Skin of body (tissue), 2 donors: ENCODE data around the gene SLC29A1. TPM values are rescaled to one million over a fixed set of nuclear protein-coding genes. Genes with fewer than 3 reads are reported as not detected.
"Not testable (repeated sequence)": the region's sequence is repeated elsewhere in the genome, so short reads cannot be mapped to it uniquely, and the experiment has no call there.

ENCODE experiments used
- DNase-seq: peaks from one replicate; lab custom pipeline; 2025; lab: John Stamatoyannopoulos, UW
- total RNA-seq: library from RNA; depleted of rRNA; stranded (reverse); fragments of >200 nt; gene quantifications from one replicate; pipeline ENCODE4 v1.2.3, GENCODE V29; 2014

Gene SLC29A1
- 21.3 TPM for total RNA-seq

DNA sequence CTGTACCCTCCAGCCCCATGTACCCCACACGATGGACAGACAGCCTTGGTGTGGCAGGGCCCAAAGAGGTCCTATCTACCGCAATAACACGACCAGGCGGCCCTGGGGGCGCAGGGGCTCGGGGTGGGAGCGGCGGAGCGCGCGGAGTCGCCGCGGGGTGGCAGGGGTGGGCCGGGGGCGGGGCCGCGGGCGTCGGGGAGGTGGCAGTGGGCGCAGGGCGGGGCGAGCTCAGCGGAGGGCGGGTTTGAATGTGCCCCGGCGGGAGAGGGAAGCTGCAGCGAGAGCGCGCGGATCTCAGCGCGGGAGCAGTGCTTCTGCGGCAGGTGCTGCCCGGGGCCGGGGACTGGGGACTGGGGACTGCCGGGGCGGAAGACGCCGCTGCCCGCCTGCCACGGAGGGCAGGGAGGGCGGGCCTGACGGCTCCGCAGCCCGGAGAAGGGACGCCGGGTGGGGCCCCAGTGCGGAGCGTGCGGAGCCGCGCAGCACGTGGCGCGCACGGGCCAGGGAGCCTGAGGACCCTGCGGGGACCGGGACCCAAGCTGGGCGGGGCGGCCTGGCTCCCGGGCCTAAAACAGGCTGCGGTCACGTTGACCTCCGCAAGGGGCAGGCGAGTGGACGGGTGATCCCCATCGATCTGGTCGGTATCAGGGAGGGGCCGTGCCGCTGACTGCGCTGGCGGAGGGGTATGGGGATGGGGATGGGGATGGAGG, at the start of gene SLC29A1:
Gene SLC29A1 (plus strand): TSS at position 277 of the 710 bp plus-strand sequence. CDS start 3,719 bp downstream, outside the sequence.
- peak; percentile 39 for DNase-seq

DNA sequence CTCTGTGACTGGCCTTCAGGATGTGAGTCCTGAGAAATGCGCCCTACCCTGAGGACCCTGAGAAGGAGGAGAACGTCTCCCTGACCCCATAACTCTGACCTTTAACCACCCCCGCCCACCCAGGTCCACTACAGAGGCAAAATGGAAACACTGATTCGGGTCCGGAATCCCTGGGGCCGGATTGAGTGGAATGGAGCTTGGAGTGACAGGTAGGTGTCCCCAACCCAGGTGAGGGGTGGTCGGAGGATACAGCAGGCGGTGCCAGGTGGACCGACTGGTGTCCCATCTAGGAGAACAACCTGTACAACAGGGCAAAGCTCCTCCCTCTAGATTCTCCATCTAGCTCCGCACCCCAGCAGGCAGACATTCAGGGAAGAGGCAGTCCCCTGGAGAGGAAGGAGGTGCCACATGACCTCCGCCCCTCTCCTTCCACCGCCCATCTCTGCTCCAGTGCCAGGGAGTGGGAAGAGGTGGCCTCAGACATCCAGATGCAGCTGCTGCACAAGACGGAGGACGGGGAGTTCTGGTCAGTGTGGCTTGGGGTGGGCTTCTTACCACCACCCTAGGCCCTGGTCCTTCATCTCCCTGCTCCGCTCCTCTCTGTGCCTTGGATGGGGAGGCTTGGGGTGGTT, 47.1 kb upstream of the SLC29A1 start:
- no peak for DNase-seq

DNA sequence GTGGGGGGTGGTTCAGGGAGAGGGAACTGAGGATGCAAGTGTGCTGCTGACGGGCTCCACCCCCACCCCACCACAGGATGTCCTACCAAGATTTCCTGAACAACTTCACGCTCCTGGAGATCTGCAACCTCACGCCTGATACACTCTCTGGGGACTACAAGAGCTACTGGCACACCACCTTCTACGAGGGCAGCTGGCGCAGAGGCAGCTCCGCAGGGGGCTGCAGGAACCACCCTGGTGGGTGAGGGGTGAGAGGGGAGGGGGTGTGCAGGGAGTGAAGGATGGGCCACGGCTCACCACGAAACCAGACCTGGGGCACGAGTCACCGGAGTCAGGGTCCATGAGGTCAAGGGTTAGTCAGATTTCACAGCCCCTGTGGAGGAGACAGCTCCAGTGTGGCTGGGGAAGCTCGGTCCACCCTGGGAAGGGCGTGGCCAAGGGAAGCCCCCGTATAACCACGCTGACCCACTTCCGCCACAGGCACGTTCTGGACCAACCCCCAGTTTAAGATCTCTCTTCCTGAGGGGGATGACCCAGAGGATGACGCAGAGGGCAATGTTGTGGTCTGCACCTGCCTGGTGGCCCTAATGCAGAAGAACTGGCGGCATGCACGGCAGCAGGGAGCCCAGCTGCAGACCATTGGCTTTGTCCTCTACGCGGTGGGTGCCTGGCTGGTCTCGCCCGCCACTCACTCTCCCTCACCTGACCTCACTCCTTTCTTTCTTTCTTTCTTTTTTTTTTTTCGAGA, 46.5 kb upstream of the SLC29A1 start:
- DNase-seq, result no peak

DNA sequence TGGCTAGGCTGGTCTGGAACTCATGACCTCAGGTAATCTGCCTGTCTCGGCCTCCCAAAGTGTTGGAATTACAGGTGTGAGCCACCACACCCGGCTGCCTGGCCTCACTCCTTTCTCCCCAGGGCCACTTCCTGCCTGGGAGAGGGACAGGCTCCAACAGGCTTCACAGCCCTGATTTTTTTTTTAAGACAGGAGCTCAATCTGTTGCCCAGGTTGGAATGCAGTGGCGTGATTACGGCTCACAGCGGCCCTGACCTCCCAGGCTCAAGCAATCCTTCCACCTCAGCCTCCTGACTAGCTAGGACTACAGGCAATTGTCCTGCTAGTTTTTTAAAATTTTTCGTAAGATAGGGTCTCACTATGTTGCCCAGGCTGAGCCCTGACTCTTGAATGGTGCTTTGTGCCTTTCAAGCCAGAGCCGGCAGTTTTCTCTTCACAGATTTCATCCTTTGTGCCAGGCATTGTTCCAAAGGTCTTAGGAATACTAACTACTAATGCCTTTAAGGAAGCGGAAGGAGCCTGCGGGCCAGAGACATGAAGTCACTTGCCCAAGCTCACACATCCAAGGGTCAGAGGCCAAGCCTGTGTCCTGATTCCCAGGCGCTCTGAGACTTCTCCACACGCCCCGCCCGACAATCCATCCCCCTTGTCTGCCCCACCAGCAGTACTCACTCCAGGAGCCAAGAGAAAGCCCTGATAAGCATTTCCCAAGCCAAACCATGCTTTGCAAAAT, 45.5 kb upstream of the SLC29A1 start:
- no peak for DNase-seq

DNA sequence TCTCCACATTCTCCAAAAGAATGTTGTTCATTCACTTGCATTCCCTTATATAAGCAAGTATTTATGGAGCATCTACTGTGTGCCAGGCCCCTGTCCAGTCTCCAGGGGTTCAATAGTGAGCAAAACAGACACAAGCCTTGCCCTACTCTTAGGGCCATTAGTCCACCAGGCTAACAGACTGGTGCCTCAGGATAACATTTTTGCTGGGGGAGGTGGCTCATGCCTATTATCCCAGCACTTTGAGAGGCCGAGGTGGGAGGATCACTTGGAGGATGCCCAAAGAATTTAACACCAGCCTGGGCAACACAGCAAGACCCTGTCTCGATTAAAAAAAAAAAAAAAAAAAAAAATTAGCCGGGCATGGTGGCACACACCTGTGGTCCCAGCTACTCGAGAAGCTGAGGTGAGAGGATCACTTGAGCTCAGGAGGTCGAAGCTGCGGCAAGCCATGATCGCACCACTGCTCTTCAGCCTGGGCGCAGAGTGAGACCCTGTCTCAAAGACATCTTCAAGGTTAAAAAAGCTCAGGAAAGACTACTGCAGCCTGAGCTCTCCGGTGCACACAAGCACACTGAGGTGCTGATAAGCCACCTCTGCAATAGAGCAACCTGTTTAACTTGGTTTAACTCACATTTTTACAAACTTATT, 44.8 kb upstream of the SLC29A1 start:
- DNase-seq, result no peak

DNA sequence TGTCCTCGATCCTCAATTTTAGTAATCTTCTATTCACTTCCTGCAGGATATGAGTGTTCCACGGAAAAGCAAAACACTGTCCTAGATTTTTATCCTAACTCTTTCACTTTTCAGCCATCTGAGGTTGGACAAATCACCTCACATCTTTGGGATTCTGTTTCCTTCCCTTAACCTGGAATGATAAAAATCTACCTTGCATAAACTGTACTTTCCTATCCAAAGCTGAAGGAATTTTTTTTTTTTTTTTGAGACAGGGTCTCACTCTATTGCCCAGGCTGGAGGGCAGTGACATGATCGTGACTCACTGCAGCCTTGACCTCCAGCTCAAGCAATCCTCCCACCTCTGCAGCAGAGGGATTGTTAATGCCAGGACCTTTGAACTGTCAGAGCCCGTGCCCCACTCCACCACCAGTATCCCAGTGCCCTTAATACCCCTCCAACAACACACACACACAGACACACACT, 44.3 kb upstream of the SLC29A1 start:
- DNase-seq, result no peak

DNA sequence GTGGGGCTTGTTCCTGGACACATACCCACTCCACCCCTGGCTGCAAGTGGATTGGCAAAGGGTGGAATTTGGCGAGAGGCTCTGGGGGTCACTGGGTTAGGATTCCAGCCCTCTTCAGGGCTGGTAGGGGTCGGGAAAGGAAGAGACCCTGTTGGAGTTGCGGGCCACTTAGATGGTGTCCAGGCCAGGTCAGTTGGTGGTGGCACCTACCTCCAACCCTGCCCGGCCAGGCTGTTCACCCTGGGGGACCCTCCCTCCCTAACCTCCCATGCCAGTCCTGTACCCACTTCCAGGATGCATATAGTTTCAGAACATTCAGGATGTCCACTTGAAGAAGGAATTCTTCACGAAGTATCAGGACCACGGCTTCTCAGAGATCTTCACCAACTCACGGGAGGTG, 43.7 kb upstream of the SLC29A1 start:
- no peak for DNase-seq

DNA sequence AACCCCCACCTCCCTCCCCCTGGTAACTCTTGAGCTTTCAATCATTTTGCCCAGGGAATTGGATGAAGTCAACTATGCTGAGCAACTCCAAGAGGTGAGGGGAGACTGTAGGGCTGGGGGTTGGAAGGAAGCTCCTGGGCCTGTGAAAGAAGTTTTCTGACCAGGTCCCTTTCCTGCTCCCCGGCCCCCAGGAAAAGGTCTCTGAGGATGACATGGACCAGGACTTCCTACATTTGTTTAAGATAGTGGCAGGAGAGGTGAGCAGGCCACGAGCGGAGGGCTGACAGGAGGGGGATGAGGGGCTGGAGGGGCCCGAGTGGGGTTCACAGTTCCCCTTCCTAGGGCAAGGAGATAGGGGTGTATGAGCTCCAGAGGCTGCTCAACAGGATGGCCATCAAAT, 43.0 kb upstream of the SLC29A1 start:
- DNase-seq, result no peak

DNA sequence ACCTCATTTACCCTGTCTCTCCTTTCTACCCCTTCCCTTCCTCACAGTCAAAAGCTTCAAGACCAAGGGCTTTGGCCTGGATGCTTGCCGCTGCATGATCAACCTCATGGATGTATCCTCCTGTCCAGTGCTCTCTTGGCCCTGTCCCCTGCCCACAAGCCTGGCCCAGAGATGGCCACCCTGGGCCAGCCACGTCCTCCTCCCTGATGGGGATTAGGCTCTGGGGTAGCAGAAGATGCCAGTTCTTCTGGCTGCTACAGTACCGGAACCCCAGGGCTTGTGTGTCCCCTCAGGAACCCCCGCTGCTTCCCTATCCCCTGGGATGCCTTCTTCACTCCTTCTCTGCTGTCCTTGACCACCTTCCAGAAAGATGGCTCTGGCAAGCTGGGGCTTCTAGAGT, 42.5 kb upstream of the SLC29A1 start:
- no peak for DNase-seq

DNA sequence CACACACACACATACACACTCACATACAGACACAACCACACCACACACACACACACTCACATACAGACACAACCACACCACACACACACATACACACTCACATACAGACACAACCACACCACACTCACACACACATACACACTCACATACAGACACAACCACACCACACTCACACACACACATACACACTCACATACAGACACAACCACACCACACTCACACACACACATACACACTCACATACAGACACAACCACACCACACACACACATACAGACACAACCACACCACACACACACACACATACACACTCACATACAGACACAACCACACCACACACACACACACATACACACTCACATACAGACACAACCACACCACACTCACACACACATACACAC, 41.6 kb upstream of the SLC29A1 start:
- not testable (repeated sequence) for DNase-seq

DNA sequence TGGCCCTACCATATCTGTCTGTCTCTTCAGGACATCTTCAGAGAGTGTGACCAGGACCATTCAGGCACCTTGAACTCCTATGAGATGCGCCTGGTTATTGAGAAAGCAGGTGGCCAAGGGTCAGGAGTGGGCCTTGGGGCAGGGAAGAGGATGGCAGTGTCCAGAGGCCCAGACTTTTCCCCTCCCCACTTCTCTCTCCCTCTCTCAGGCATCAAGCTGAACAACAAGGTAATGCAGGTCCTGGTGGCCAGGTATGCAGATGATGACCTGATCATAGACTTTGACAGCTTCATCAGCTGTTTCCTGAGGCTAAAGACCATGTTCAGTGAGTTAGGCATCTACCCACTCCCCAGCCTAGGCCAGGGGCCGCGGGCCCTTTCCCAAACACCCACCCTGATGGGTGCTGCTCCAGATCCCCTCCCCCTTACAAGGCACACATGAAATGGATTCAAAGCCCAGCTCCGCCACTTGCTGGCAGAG, 40.4 kb upstream of the SLC29A1 start:
- DNase-seq, result no peak

DNA sequence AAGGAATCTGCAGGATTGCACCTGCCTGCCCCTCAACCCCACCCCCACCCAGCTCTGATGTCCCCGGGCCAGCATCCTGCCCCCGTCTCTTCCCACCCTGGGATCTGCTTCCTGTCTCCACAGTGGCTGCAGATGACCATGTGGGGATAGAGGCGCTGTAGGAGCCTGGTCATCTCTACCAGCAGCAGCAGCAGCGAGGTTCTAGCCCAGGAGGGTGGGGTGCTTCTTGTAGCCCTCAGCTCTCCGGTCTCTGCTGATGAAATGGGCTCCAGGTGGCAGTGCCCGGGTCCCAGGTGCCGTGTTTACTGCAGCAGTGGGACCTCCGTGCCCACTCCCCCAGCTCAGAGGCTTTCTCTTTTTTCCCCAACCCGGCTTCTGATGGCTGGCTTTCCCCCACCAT, 39.6 kb upstream of the SLC29A1 start:
- no peak for DNase-seq

DNA sequence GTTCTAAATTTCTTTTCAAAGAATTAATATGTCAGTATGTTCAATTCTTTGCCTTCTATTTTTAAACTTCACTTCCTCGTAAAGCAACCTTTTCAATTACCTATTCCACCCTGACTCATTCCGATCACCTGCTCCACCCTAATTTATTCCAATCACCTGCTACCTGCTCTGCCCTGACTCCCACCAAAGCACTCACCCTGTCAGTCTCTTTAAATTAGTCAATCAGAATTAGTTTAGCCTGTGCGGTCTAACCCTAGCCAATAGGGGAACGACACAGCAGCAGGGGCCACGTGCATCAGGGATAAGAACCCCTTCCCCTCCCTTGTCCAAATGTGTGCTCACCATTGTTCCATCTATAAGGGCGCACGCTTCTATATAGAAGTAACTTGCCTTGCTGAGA, 38.0 kb upstream of the SLC29A1 start:
- DNase-seq, result not testable (repeated sequence)

DNA sequence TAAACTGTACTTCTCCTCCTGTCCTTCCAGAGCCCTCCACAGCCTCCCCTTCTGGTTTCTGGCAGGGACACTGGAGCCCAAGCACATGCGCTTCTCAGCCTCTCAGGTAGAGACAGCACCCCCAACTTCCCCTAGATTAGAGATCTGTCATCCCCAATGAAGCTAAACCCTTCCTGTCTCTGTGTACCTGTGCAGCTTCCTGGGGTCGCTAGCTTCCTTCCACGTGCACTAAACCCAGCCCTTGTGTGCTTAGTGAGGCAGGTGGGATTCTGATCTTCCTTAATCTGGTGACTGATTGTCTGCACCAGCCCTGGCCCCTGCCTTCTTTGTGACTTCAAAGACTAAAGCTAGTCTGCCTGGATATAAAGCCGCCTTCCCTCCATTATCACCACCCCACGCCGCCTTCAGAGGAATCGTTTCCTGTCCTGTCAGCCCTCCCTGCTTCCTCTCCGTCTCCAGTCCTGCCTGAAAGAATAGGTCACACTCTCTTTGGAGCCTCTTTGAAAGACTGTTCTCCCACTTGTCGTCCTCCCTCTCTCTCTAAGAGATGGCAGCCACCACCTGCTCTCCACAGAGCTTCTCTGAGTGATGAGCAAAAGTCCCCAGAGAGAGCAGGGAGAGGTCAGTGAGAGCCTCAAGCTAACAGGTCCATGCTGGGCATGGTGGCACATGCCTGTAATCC, 37.3 kb upstream of the SLC29A1 start:
- no peak for DNase-seq

DNA sequence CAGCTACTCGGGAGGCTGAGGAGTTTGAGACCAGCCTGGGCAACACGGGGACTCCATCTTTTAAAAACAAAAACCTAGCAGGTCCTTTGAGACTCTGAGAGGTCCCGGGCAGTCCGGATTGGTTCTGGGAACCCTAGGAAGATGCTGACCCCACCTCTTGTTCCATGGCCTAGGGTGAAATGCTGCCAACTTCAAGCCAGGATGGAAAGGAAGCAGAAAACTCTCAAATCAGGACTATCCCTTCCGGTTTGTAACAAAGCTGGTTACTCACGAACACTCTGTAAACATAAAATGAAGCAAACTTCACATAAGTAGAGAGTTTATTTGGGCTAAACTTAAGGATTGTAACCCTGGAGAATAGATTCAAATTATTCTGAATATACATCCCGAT, 36.8 kb upstream of the SLC29A1 start:
- DNase-seq, result no peak

DNA sequence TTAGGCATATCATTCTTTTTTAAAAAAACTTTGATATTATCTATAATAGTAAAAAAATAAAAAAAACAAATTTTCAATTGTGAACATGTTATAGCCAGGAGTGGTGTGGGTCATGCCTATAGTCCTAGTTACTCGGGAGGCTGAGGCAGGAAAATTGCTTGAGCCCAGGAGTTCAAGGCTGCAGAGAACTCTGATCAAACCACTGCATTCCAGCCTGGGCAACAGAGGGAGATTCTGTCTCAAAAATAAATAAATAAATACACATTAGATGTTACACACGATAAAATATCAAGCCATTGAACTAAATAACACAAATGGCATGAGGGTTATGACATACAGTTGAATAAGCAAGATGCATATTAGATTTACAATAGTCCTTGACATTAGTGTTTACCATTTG, 34.6 kb upstream of the SLC29A1 start:
- DNase-seq, result no peak

DNA sequence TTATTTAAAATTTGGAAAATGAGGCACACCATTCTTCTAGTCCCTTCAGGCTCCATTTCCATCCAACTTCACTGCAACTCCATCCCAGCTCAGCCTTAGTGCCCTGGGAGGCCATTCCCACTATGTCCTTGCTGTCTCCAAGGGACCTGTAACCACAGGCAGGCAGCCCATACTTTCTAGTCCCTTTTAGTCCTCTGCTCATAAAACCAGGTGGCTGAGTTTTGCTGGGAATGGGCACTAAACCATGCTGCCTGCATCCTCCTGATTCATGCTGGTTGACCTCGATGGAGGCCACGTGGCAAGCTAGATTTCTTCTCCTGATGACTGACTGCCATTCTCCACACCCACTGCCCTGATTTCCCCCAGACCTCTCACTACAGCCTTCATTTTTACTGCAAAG, 34.1 kb upstream of the SLC29A1 start:
- DNase-seq, result no peak

DNA sequence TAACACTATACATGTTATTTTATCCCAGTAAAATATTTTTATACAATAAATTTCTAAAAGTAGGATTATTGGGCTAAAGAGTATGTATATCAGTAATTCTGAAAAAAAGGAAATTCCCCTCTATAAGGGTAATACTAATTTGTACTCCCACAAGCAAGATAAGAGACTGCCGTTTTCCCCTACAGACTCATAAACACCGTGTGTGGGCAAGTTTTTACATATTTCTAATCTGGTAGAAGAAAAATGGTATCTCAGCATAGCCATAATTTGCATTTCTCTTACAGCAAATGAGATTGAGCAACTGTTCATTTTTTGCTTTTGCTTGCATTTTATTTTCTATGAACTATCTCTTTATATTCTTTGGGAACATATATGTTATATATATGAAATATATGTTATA, 32.7 kb upstream of the SLC29A1 start:
- no peak for DNase-seq

DNA sequence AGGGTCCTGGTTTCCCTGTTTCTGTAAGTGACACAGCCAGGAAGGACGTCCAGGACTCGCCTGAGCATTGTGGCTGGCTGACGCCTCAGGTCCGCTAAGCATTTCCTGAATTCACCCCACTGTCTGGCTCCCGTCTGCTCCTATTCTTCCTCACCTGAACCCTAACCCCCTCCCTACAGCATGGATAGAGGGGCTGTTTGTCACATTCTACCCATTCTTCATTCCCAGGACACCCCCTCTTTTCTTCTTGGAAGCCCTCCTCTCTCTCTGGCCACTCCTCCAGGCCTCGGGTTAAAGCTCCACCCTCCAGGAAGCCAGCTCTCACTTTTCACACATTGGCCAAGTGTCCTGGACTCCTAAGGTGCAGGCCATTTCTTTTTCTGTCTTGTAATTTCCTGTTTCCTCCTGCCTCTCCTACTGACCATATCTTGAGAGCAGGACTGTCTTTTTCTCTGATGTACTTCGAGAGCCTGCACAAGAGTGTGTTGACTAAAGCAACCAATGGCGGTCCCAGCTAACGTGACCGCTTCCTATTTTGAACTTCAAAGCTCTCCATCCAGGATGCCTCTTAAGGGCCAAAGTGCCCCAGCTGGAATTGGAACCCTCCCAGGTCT, 30.9 kb upstream of the SLC29A1 start:
- DNase-seq, result no peak

DNA sequence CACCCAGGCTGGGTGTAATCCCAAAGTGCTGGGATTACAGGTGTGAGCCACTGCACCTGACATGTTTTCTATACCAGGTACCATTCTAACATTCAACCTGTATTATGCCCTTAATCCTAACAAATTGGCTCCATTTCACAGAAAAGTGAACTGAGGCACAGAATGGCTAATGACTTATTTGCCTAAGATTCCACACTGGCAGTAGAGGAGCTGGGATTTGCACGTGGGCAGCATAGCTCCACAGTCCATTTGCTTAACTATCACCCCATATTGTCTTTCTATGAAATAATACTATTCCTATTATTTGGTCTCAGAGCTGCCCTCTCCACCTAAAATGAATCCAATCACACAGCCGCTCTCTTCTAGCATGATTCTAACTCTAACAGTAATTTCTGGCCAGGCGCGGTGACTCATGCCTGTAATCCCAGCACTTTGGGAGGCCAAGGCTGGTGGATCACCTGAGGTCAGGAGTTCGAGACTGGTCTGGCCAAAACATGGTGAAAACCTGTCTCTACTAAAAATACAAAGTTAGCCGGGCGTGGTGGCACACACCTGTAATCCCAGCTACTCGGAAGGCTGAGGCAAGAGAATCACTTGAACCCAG, 30.0 kb upstream of the SLC29A1 start:
- DNase-seq, result no peak
